ENCODE results near the gene ACTR3. TPM values are rescaled to one million over a fixed set of nuclear protein-coding genes. Genes with fewer than 3 reads are reported as not detected.

ACTR3 gene
- total and polyA plus RNA-seq, 2 of the 8 experiments (the other 6 are each of a cell fraction or from before 2014, with no cell fraction given), result 51.7 to 184 TPM

DNA sequence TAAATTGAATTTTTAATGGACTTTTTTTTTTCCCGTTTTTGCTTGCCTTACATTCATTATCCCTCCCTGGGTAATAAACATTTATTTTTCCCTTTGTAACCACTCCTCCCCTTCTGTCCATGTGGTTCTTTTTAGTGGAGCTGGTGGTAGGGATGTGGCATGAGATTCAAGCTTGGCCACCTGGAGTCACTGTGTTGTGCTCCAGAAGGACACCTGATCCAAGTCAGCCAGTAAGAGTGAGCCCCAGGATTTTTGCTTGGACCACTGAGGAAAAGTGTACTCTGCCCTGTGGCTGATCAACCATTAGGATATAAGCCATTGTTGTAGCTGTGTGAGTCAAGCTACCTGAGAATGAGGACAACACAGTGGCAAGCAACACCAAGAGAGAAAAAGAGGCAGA is 11.1 kb upstream of the ACTR3 start:
- Histone ChIP-seq H3K23me2 (ENCODE audit: low read depth, low read length) (no peaks in the 10 kb centered on the region), H3K4ac (replicated peaks; ENCODE audit: insufficient read length, low read depth, low read length) (no peak overlapping the region), H3K79me1 (ENCODE audit: low read depth, low read length) (no peaks in the 10 kb centered on the region), H3K9me3 (ENCODE audit: insufficient read depth in 2 of 2, low read depth in 1 of 2, low read length in 1 of 2) (no peaks in the 10 kb centered on the region), H3K4me2 (ENCODE audit: insufficient read depth in 1 of 2, low read depth in 2 of 2, low read length in 2 of 2) (no peak overlapping the region), H4K20me1 (replicated peaks in 1 of 2; ENCODE audit: control insufficient read depth in 1 of 2, insufficient read depth in 2 of 2, low read length in 2 of 2) (peaks cover 0 to 2% of the 10 kb centered on the region in 2 experiments), H3K36me3 (ENCODE audit: control insufficient read depth in 2 of 4, insufficient read depth in 4 of 4, low read length in 3 of 4) (no peaks in the 10 kb centered on the region), H3K4me1 (replicated peaks in 1 of 4; ENCODE audit: control insufficient read depth in 3 of 4, insufficient read depth in 4 of 4, low read length in 3 of 4) (peaks cover 0 to 3% (median 0%) of the 10 kb centered on the region in 4 experiments; a peak in 1 of 7 replicates), H2BK120ac (replicated peaks; ENCODE audit: low read depth, low read length) (no peak overlapping the region), H3K56ac (replicated peaks; ENCODE audit: insufficient read length, low read depth, low read length) (no peak overlapping the region), H2BK20ac (ENCODE audit: low read length) (no peak overlapping the region), H4K91ac (replicated peaks; ENCODE audit: insufficient read length, low read length) (no peak overlapping the region), H3K79me2 (ENCODE audit: control insufficient read depth in 1 of 2, insufficient read depth in 2 of 2, low read length in 2 of 2) (no peaks in the 10 kb centered on the region), H2AK5ac (ENCODE audit: low read depth, low read length) (no peak overlapping the region), H3K27me3 (replicated peaks in 1 of 4; ENCODE audit: control insufficient read depth in 3 of 4, extremely low read depth in 1 of 4, insufficient read depth in 3 of 4, low read length in 3 of 4) (no peaks in the 10 kb centered on the region), H4K8ac (ENCODE audit: extremely low read depth, insufficient read depth, low read length) (no peak overlapping the region), H3K14ac (ENCODE audit: insufficient read length) (no peak overlapping the region), H3K27ac (ENCODE audit: low read depth, low read length) (no peak overlapping the region), H2AFZ (ENCODE audit: low read length) (no peak overlapping the region), H3K4me3 (ENCODE audit: extremely low read depth in 1 of 4, insufficient read depth in 2 of 4, low read depth in 3 of 4, low read length in 4 of 4) (no peak overlapping the region), H3K9ac (replicated peaks in 1 of 4; ENCODE audit: extremely low read depth in 1 of 4, low read depth in 3 of 4, low read length in 3 of 4) (no peak overlapping the region), H2BK15ac (ENCODE audit: low read length) (no peak overlapping the region), H3K23ac (ENCODE audit: insufficient read length) (no peak overlapping the region), H4K5ac (ENCODE audit: insufficient read length, low read depth, low read length) (no peak overlapping the region), H3K18ac (ENCODE audit: extremely low read depth, low read length) (no peak overlapping the region), H2BK5ac (ENCODE audit: low read depth, low read length) (no peak overlapping the region), H2BK12ac (ENCODE audit: low read depth, low read length) (no peak overlapping the region)
- ChIA-PET POLR2A (ENCODE audit: partially characterized antibody) (interaction anchor here (5.6 kb wide), 1 partner anchor 10 kb away, joined by 50 read pairs; the partner anchor contains the start of gene ACTR3), CTCF (ENCODE audit: partially characterized antibody) (interaction anchor here (0.7 to 1.3 kb wide), 2 partner anchors 10 to 15 kb away, joined by 4 read pairs; no protein-coding TSS in a partner anchor)
- DNase-seq (ENCODE audit: low read depth in 1 of 2, low spot score in 2 of 2), result no peak
- WGBS, 2 experiments (ENCODE audit: extremely low coverage in 1 of 2, insufficient coverage in 1 of 2, insufficient read length in 1 of 2, insufficient replicate concordance in 2 of 2, low coverage in 1 of 2, low lambda C conversion rate in 2 of 2, missing lambda C conversion rate in 1 of 2), result 93% methylated on average over 1 of the region's 1 CpG; no CpG with 5 or more reads in 1 of the 2 experiments
- FAIRE-seq, result no peak
- TF ChIP-seq, protein P1, sequence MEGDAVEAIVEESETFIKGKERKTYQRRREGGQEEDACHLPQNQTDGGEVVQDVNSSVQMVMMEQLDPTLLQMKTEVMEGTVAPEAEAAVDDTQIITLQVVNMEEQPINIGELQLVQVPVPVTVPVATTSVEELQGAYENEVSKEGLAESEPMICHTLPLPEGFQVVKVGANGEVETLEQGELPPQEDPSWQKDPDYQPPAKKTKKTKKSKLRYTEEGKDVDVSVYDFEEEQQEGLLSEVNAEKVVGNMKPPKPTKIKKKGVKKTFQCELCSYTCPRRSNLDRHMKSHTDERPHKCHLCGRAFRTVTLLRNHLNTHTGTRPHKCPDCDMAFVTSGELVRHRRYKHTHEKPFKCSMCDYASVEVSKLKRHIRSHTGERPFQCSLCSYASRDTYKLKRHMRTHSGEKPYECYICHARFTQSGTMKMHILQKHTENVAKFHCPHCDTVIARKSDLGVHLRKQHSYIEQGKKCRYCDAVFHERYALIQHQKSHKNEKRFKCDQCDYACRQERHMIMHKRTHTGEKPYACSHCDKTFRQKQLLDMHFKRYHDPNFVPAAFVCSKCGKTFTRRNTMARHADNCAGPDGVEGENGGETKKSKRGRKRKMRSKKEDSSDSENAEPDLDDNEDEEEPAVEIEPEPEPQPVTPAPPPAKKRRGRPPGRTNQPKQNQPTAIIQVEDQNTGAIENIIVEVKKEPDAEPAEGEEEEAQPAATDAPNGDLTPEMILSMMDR (IDR thresholded peaks at IDR 0.05; ENCODE audit: control extremely low read depth in 1 of 3, insufficient read depth in 1 of 3, low read depth in 1 of 3, low read length in 3 of 3), result peak in 1 of 3 experiments; percentile 5; a peak in 1 of 4 replicates
- TF ChIP-seq JUND (IDR thresholded peaks at IDR 0.05; ENCODE audit: low read length) (no peak), CTBP2 (IDR thresholded peaks at IDR 0.05; ENCODE audit: borderline replicate concordance, insufficient read depth, insufficient read length, low read length) (no peak), TBP (IDR thresholded peaks at IDR 0.05; ENCODE audit: low read depth, low read length) (no peak), EGR1 (IDR thresholded peaks at IDR 0.05; ENCODE audit: borderline replicate concordance, low read depth, low read length) (no peak), HDAC2 (IDR thresholded peaks at IDR 0.05; ENCODE audit: borderline replicate concordance in 1 of 2, low read depth in 2 of 2, low read length in 2 of 2) (no peak), PHF8 (conservative IDR thresholded peaks at IDR 0.05; ENCODE audit: low read depth, low read length) (no peak), KDM5A (IDR thresholded peaks at IDR 0.05; ENCODE audit: low read length) (no peak), SIX5 (IDR thresholded peaks at IDR 0.05; ENCODE audit: low read depth, low read length) (no peak)
- TF ChIP-seq, protein P2, sequence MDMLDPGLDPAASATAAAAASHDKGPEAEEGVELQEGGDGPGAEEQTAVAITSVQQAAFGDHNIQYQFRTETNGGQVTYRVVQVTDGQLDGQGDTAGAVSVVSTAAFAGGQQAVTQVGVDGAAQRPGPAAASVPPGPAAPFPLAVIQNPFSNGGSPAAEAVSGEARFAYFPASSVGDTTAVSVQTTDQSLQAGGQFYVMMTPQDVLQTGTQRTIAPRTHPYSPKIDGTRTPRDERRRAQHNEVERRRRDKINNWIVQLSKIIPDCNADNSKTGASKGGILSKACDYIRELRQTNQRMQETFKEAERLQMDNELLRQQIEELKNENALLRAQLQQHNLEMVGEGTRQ (IDR thresholded peaks at IDR 0.05; ENCODE audit: low read length), result 0 out of 2 replicates have a peak, but pooled peaks have one; percentile 15
